GM19372 (cell line): ENCODE data around the gene FOXRED2.
"Not testable (repeated sequence)": the region's sequence is repeated elsewhere in the genome, so short reads cannot be mapped to it uniquely, and the experiment has no call there.

ENCODE experiments used
- ATAC-seq: cut with Tn5 transposase; IDR thresholded peaks from one replicate; pipeline ENCODE4 v1.9.1; 2021; ENCODE audit warnings: mild to moderate bottlenecking, low read depth, moderate library complexity; ENCODE audit not compliant: unreplicated experiment

The FOXRED2 gene

GRCh38 chr22:36520423-36520822, 13.6 kb upstream of the FOXRED2 start:
- ATAC-seq, result no peak

- not testable (repeated sequence) for ATAC-seq
Observed at GRCh38 chr22:36519906-36520305, 13.1 kb upstream of the FOXRED2 start.

GRCh38 chr22:36514766-36515165, 7.9 kb upstream of the FOXRED2 start:
- ATAC-seq, result no peak

- no peak for ATAC-seq
Observed at GRCh38 chr22:36512991-36513390, 6.2 kb upstream of the FOXRED2 start.

GRCh38 chr22:36512333-36512732, 5.5 kb upstream of the FOXRED2 start:
- no peak for ATAC-seq

GRCh38 chr22:36510966-36511881, 4.4 kb upstream of the FOXRED2 start:
- no peak for ATAC-seq

- no peak for ATAC-seq
Observed at GRCh38 chr22:36510384-36510783, 3.5 kb upstream of the FOXRED2 start.

GRCh38 chr22:36507518-36508010, 724 bp upstream of the FOXRED2 start:
- ATAC-seq, result no peak

- no peak for ATAC-seq
Observed at GRCh38 chr22:36505998-36506635, 723 bp downstream of the FOXRED2 start.

GRCh38 chr22:36497910-36498665, 8.8 kb downstream of the FOXRED2 start:
- no peak for ATAC-seq

GRCh38 chr22:36493690-36494110, 13.1 kb downstream of the FOXRED2 start:
- ATAC-seq, result no peak

GRCh38 chr22:36492109-36492508, 14.7 kb downstream of the FOXRED2 start:
- no peak for ATAC-seq

GRCh38 chr22:36491155-36491554, 15.7 kb downstream of the FOXRED2 start:
- no peak for ATAC-seq

- no peak for ATAC-seq
Observed at GRCh38 chr22:36486619-36487384, 20.0 kb downstream of the FOXRED2 start.

GRCh38 chr22:36481393-36482168, 25.3 kb downstream of the FOXRED2 start, which contains the start of gene TXN2:
TXN2 (minus strand) TSS chr22:36481640; CDS start chr22:36480837, 803 bp downstream.
- ATAC-seq, result peak; percentile 80

- ATAC-seq, result no peak
Observed at GRCh38 chr22:36480941-36481392, 25.9 kb downstream of the FOXRED2 start.

- no peak for ATAC-seq
Observed at GRCh38 chr22:36478966-36479365, 27.9 kb downstream of the FOXRED2 start.

GRCh38 chr22:36475341-36475740, 31.5 kb downstream of the FOXRED2 start:
- no peak for ATAC-seq

- ATAC-seq, result no peak
Observed at GRCh38 chr22:36472689-36473088, 34.2 kb downstream of the FOXRED2 start.
